Subcutaneous adipose tissue (tissue), 4 donors: ENCODE data around the gene ACSF3. TPM values are rescaled to one million over a fixed set of nuclear protein-coding genes. Genes with fewer than 3 reads are reported as not detected.

Experiments
- total RNA-seq, 4 donors: library from RNA; depleted of rRNA; stranded (reverse); fragments of >200 nt; gene quantifications; one replicate each; pipeline ENCODE4 v1.1.0, GENCODE V29; 2016
- TF ChIP-seq, protein P1 (sequence below): fragments of 450-650 bp; IDR thresholded peaks from one replicate; pipeline ENCODE4 v1.5.1; 2016; ENCODE audit warnings: low read depth, mild to moderate bottlenecking, control low read depth, antibody characterized with exemption, moderate library complexity

ACSF3 gene
- total RNA-seq, 4 donors from 2014 or later = 17.4 to 40.1 (median 22.5) TPM

DNA sequence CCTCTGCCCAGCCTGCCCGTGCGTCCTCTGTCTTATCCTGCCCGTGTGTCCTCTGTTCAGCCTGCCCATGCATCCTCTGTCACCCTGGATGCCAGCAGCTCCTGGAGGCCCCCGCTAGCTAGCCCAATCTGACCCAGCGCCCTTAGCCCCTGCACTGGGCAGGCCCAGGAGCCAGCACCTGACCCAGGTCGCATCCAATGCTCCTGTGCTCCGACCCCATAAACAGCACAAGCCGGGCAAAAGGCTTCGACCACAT is 91.0 kb downstream of the ACSF3 start:
- TF ChIP-seq, protein P1, sequence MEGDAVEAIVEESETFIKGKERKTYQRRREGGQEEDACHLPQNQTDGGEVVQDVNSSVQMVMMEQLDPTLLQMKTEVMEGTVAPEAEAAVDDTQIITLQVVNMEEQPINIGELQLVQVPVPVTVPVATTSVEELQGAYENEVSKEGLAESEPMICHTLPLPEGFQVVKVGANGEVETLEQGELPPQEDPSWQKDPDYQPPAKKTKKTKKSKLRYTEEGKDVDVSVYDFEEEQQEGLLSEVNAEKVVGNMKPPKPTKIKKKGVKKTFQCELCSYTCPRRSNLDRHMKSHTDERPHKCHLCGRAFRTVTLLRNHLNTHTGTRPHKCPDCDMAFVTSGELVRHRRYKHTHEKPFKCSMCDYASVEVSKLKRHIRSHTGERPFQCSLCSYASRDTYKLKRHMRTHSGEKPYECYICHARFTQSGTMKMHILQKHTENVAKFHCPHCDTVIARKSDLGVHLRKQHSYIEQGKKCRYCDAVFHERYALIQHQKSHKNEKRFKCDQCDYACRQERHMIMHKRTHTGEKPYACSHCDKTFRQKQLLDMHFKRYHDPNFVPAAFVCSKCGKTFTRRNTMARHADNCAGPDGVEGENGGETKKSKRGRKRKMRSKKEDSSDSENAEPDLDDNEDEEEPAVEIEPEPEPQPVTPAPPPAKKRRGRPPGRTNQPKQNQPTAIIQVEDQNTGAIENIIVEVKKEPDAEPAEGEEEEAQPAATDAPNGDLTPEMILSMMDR = no peak

DNA sequence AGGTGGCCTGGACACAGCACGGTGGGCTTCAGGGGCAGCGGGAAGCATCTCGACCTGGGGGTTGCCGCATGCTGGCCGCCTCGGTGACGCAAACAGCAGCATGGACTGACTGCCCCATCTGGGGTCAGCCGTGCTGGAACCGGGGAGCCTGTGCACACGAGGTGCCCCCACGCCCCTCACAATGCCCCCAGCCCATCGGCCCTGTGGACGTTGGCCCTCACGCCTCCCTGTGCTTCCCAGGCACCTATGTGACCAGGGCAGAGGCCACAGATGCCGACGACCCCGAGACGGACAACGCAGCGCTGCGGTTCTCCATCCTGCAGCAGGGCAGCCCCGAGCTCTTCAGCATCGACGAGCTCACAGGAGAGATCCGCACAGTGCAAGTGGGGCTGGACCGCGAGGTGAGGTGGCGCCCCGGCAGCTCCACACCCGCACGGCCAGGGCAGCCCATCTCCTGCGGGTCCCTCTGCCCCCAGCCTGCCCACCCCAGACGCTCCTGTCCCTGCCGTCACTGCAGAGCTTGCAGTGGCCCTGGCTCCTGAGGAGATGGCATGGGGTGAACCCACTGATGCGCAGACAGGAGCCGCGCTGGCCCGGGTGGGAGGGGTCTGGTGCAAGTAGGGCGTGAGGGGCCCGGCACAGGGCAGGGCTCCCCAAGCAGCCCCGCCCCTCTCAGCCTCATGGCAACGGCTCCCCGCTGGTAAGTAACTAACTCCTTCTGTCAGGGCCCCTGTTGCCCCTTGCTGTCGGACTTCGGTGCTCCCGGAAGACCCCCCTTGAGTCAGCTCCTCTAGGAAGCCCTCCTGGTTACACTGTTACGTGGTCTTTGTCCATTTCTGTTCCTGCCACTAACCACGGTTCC is 91.5 kb downstream of the ACSF3 start:
- TF ChIP-seq, protein P1 = no peak

DNA sequence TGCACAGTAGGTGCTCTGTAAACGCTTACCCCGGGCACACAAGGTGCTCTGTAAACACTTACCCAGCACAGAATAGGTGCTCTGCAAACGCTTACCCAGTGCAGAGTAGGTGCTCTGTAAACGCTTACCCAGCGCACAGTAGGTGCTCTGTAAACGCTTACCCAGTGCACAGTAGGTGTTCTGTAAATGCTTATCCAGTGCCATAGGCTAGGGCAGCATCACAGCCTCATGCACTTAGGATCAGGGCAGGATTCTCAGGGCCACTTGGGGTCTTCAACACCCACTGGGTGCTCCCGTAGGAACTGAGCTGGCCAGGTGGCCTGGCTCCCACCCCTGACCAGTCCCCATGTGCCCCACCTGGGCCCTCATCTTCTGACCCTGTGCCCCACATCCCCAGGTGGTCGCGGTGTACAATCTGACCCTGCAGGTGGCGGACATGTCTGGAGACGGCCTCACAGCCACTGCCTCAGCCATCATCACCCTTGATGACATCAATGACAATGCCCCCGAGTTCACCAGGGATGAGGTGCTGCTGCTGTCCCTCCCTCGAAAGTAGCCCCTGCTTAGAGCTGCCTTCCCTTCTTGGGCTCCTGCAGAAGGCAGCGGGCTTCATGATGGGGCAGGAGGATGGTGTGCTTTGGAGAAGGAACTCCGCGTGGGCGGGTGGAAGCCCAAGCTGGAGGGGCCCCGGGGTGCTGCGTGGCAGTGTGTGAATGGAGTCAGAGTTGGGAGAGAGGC is 93.5 kb downstream of the ACSF3 start:
- TF ChIP-seq, protein P1 = no peak

DNA sequence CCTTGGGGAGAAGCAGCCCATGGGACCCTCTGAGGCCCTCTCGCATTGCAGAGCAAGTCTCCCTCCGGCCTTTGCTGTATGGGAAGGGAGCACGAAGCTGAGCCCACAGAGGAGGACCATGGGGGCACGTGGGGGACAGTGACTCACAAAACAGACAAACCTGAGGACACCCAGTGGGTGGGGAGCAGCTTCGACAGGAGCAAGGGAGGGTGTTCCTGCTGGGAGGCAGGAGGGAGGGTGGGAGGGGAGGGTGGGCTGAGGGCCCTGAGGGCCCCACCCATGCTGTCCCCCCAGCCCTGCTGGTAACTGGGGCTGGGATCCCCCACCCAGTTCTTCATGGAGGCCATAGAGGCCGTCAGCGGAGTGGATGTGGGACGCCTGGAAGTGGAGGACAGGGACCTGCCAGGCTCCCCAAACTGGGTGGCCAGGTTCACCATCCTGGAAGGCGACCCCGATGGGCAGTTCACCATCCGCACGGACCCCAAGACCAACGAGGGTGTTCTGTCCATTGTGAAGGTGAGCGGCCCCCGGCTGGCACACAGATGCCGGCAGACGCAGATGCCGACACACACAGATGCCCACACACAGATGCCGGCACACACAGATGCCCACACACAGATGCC is 94.2 kb downstream of the ACSF3 start:
- TF ChIP-seq, protein P1 = no peak

DNA sequence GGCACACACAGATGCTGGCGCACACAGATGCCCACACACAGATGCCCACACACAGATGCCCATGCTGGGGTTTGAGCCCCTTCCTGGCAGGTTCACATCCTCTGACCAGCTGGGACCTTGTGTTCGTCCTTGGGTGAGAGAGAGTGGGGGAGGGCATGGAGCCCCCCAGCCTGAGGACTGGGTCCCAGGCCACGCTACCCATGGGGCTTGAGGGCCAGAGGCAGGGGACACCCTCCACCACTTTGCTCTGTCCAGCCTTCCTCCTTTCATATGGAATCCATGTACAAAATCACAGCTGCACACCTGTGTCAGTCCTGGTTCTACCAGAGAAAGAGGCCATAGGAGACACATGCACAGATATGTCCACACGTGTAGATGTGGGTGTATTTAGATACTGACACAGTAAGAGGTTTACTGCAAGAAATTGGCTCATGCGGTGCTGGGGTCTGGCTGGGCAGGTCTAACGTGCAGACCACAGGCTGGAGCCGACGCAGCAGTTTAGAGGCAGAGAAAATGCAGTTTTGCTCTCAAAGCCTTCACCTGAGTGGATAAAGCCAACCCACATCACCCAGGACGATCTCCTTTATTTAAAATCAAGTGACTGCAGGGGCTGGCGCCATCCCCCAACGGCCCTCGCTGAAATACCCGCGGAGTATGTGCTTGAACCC is 95.8 kb downstream of the ACSF3 start:
- TF ChIP-seq, protein P1 = no peak

DNA sequence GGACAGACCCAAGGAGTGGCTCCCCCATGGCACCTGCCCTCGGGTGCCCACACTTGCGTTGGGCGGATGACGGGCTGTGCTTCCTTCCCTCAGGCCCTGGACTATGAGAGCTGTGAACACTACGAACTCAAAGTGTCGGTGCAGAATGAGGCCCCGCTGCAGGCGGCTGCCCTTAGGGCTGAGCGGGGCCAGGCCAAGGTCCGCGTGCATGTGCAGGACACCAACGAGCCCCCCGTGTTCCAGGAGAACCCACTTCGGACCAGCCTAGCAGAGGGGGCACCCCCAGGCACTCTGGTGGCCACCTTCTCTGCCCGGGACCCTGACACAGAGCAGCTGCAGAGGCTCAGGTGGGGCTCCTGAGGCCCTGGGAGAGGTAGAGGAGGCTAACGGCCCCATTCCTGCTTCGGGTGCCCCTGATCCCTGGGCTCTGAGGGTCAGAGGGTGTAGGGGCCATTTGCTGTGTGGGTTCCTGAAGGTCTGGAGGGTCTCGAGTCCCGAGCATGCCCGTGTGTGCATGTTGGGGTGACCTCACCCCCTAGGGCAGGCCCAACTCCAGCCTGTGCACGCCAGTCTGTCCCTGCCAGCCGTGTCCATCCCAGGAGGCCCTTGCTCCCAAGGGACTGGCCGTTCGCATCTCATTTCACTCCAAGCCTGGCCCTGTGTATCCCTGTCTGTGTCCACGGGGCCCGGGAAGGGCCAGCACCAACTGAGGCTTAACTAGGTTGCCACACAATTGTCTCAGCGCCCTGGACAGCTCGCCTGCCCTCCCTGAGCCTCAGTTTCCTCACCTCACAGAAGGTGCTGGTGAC is 96.7 kb downstream of the ACSF3 start:
- TF ChIP-seq, protein P1 = no peak
